Measurements from ENCODE around the gene KRTAP5-3. TPM values are rescaled to one million over a fixed set of nuclear protein-coding genes. Genes with fewer than 3 reads are reported as not detected.

KRTAP5-3 gene, protein sequence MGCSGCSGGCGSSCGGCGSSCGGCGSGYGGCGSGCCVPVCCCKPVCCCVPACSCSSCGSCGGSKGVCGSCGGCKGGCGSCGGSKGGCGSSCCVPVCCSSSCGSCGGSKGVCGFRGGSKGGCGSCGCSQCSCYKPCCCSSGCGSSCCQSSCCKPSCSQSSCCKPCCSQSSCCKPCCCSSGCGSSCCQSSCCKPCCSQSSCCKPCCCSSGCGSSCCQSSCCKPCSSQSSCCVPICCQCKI
- total RNA-seq = not detected in 2 replicates

GRCh38 chr11:1608363-1608762, at the start of gene KRTAP5-3:
TSS of gene KRTAP5-3 (minus strand) at chr11:1608463. CDS start at chr11:1608385, 78 bp downstream.

DNA sequence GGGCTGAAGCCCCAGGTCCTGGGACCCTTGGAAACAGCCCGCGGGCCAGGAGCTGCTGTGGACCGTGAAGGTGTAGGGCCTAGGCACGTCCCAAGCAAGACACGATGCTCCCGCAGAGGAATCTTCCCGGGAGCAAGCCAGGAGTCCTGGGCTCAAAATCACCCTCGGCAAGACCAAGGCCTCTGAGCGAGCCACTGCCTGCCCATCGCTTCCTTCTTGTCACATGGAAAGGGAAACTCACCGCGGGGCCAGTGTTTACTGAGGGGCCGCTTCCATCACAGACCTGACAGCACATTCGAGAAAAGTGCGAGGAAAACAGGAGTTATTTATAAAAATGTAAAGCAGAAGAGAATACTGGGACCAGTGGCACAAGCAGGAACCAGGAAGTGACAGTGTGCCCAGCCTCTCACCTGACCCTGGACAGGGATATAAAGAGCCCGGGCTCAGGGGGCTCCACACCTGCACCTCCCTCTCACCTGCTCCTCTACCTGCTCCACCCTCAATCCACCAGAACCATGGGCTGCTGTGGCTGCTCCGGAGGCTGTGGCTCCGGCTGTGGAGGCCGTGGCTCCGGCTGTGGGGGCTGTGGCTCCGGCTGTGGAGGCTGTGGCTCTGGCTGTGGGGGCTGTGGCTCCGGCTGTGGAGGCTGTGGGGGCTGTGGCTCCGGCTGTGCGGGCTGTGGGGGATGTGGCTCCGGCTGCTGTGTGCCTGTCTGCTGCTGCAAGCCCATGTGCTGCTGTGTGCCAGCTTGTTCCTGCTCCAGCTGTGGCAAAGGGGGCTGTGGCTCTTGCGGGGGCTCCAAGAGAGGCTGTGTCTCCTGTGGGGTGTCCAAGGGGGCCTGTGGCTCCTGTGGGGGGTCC, 21.3 kb upstream of the KRTAP5-3 start, which contains the start of gene KRTAP5-5:
Gene KRTAP5-5, plus strand, starts transcription at position 450 of the 860 bp plus-strand sequence. Its CDS starts 66 bp downstream, at position 516.

DNA sequence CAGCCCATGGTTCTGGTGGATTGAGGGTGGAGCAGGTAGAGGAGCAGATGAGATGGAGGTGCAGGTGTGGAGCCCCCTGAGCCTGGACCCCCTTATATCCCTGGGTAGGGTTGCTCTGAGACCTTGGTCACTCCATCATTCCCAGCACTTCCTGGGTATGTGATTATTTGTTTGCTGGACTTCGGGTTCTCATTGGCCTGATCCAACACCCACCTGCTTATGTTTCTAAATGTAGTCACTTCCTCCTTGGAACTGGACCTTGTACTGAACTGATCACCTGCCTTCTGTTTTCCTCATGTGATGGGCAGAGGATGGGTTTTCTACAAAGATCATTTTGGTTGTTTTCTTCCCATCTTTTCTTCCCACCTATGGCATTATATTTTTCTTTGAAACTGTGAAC, 13.8 kb upstream of the KRTAP5-3 start, which contains the start of gene KRTAP5-4:
Gene KRTAP5-4, minus strand, starts transcription at position 53 of the 400 bp plus-strand sequence. Its CDS starts 45 bp downstream, at position 8.

GRCh38 chr11:1597994-1598380, 10.3 kb downstream of the KRTAP5-3 start, which contains the start of gene KRTAP5-2:
TSS of gene KRTAP5-2 (minus strand) at chr11:1598294. CDS start at chr11:1598250, 44 bp downstream.

DNA sequence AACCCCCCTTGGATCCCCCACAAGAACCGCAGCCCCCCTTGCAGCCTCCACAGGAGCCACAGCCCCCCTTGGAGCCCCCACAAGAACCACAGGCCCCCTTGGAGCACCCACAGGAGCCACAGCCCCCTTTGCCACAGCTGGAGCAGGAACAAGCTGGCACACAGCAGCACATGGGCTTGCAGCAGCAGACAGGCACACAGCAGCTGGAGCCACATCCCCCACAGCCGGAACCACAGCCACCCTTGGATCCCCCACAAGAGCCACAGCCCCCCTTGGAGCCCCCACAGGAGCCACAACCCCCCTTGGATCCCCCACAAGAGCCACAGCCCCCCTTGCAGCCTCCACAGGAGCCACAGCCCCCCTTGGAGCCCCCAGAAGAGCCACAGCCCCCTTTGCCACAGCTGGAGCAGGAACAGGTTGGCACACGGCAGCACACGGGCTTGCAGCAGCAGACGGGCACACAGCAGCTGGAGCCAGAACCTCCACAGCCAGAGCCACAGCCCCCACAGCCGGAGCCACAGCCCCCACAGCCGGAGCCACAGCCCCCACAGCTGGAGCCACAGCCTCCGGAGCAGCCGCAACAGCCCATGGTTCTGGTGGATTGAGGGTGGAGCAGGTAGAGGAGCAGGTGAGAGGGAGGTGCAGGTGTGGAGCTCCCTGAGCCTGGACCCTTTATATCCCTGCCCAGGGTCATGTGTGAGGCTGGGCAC, 23.4 kb downstream of the KRTAP5-3 start, which contains the start of gene KRTAP5-1:
Gene KRTAP5-1, minus strand, starts transcription at position 623 of the 710 bp plus-strand sequence. Its CDS starts 34 bp downstream, at position 589.

DNA sequence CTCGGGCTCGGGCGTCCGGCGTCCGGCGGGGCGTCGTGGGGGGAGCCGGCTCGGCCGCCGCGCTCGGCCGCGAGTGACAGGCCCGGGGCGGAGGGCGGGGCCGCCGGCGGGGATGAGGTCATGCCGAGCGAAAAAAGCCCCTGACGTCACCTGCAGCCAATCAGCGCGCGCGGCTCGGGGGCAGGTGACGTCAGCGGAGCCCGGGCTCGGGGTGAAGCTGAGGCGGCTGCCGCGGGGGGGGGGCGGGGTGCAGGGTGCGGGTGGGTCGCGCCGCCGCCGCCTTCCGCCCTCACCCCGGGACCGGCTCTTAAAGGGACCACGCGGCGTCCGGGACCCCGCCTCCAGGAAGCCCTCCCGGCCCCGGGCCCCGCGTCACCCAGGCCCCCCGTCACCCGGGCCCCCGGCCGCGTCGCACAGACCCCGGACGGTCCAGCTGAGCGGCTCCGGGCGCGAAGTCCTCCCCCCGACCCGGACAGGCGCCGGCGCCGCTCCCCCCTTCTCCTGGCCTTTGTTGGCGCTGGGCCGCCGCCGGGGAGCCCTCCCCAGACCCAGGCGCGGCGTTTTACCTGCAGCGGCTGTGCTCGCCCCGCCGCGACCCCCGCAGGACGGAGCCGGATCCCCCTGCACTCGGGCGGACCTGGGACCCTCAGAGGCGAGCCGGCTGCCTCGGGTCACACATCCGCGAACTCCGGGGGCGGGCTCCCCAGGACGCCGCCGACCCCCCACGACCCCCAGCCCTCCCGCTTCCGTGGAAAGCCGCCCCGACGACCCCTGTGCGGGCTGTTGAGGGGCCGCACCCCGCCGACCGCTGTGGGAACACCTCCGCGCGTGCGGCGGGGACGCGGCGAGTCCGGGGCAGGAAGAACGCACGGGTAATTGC, 35.8 kb downstream of the KRTAP5-3 start, which contains the start of gene DUSP8:
Gene DUSP8, minus strand, starts transcription at position 75 of the 880 bp plus-strand sequence. CDS start 6,445 bp downstream, outside the sequence.

Other genes starting within 250 kb of the KRTAP5-3 start
- gene BRSK2, start 218.5 kb downstream of the KRTAP5-3 start, total RNA-seq = 0.15 TPM in 1 of 2 replicates, not detected in the other
- gene MOB2, start 121.7 kb downstream of the KRTAP5-3 start, total RNA-seq = 12.4 and 14.4 TPM in 2 replicates
- 0.50 and 0.74 TPM in 2 replicates for gene DUSP8, start 36.2 kb downstream of the KRTAP5-3 start, total RNA-seq
- gene KRTAP5-1, start 23.2 kb downstream of the KRTAP5-3 start, total RNA-seq = not detected in 2 replicates
- gene KRTAP5-2, start 10.2 kb downstream of the KRTAP5-3 start, total RNA-seq = not detected in 2 replicates
- not detected in 2 replicates for gene KRTAP5-4, start 13.7 kb upstream of the KRTAP5-3 start, total RNA-seq
- not detected in 2 replicates for gene KRTAP5-5, start 21.3 kb upstream of the KRTAP5-3 start, total RNA-seq
- not detected in 2 replicates for gene KRTAP5-6, start 88.7 kb upstream of the KRTAP5-3 start, total RNA-seq
- under 0.01 TPM in 1 of 2 replicates, not detected in the other for gene IFITM10, start 142.1 kb upstream of the KRTAP5-3 start, total RNA-seq
- 133 and 142 TPM in 2 replicates for gene CTSD, start 155.5 kb upstream of the KRTAP5-3 start, total RNA-seq
- 0.15 TPM in 1 of 2 replicates, not detected in the other for gene SYT8, start 226.5 kb upstream of the KRTAP5-3 start, total RNA-seq
- not detected in 2 replicates for gene TNNI2, start 230.5 kb upstream of the KRTAP5-3 start, total RNA-seq
- 2.0 and 2.7 TPM in 2 replicates for gene LSP1, start 244.6 kb upstream of the KRTAP5-3 start, total RNA-seq